HG02884 (cell line): ENCODE results near the gene NIF3L1.
"Not testable (repeated sequence)": the region's sequence is repeated elsewhere in the genome, so short reads cannot be mapped to it uniquely, and the experiment has no call there.

Experiments
- ATAC-seq: cut with Tn5 transposase; IDR thresholded peaks from one replicate; pipeline ENCODE4 v1.9.1; 2021; ENCODE audit warnings: mild to moderate bottlenecking, moderate library complexity; ENCODE audit not compliant: unreplicated experiment

Gene NIF3L1

GRCh38 chr2:200869014-200869413 is 20.2 kb upstream of the NIF3L1 start:
- no peak for ATAC-seq

- no peak for ATAC-seq
Measured at GRCh38 chr2:200871151-200871550, 18.0 kb upstream of the NIF3L1 start.

GRCh38 chr2:200873560-200873959 is 15.6 kb upstream of the NIF3L1 start:
- ATAC-seq = no peak

- no peak for ATAC-seq
Measured at GRCh38 chr2:200877443-200877842, 11.7 kb upstream of the NIF3L1 start.

- ATAC-seq = no peak
Measured at GRCh38 chr2:200878289-200878880, 10.8 kb upstream of the NIF3L1 start.

- not testable (repeated sequence) for ATAC-seq
Measured at GRCh38 chr2:200881715-200882249, 7.4 kb upstream of the NIF3L1 start.

- ATAC-seq = no peak
Measured at GRCh38 chr2:200899482-200899881, 10.3 kb downstream of the NIF3L1 start.

- peak; percentile 98 for ATAC-seq
Measured at GRCh38 chr2:200901459-200902072, 12.4 kb downstream of the NIF3L1 start.

GRCh38 chr2:200905618-200906296 is 16.6 kb downstream of the NIF3L1 start:
- no peak for ATAC-seq

- ATAC-seq = no peak
Measured at GRCh38 chr2:200909958-200910357, 20.8 kb downstream of the NIF3L1 start.

GRCh38 chr2:200913654-200914053 is 24.5 kb downstream of the NIF3L1 start:
- no peak for ATAC-seq

- ATAC-seq = no peak
Measured at GRCh38 chr2:200922439-200922838, 33.3 kb downstream of the NIF3L1 start.

- ATAC-seq = no peak
Measured at GRCh38 chr2:200929334-200930249, 40.4 kb downstream of the NIF3L1 start.

- no peak for ATAC-seq
Measured at GRCh38 chr2:200930947-200931626, 41.9 kb downstream of the NIF3L1 start.

- ATAC-seq = no peak
Measured at GRCh38 chr2:200939832-200940231, 50.7 kb downstream of the NIF3L1 start.

- no peak for ATAC-seq
Measured at GRCh38 chr2:200943527-200944105, 54.4 kb downstream of the NIF3L1 start.

- no peak for ATAC-seq
Measured at GRCh38 chr2:200944467-200945394, 55.6 kb downstream of the NIF3L1 start.

GRCh38 chr2:200945395-200945729 is 56.2 kb downstream of the NIF3L1 start:
- ATAC-seq = no peak

GRCh38 chr2:200950378-200950777 is 61.2 kb downstream of the NIF3L1 start:
- ATAC-seq = no peak
